GM12878 (cell line): ENCODE data around the gene GUCY2F.

Source experiments
- CTCF ChIP-seq, 3 experiments: IDR thresholded peaks in 2 of 3; conservative IDR thresholded peaks in 1 of 3; 2 replicates each; pipeline ENCODE4 v1.5.1; 2011; ENCODE audit warnings: low read depth in 3 of 3, low read length in 3 of 3, mild to moderate bottlenecking in 3 of 3, control low read depth in 2 of 3, moderate library complexity in 2 of 3, inconsistent platforms in 1 of 3, mixed read lengths in 1 of 3; ENCODE audit not compliant: control insufficient read depth in 2 of 3, insufficient read depth in 1 of 3; ENCODE audit errors: extremely low read depth in 1 of 3
- EZH2 ChIP-seq: IDR thresholded peaks from 2 replicates; pipeline ENCODE4 v1.6.1; 2012; ENCODE audit warnings: low read depth, mild to moderate bottlenecking, control low read depth, inconsistent platforms, low read length, borderline replicate concordance; ENCODE audit not compliant: control insufficient read depth
- KLF5 ChIP-seq: fragments of 450-650 bp; IDR thresholded peaks from 2 replicates; pipeline ENCODE4 v1.6.1; 2014; ENCODE audit warnings: mild to moderate bottlenecking; ENCODE audit not compliant: partially characterized antibody
- TAF1 ChIP-seq: IDR thresholded peaks from 2 replicates; pipeline ENCODE4 v1.6.1; 2011; ENCODE audit warnings: mild to moderate bottlenecking, low read depth, low read length, borderline replicate concordance
- ZBTB4 ChIP-seq: fragments of 450-650 bp; formaldehyde crosslinking; IDR thresholded peaks from 2 replicates; pipeline ENCODE4 v1.4.0; 2022; ENCODE audit warnings: mild to moderate bottlenecking, moderate library complexity
- ZNF217 ChIP-seq: fragments of 450-650 bp; IDR thresholded peaks from 2 replicates; pipeline ENCODE4 v1.6.1; 2017; ENCODE audit warnings: antibody characterized with exemption, mild to moderate bottlenecking
- ZZZ3 ChIP-seq: IDR thresholded peaks from 2 replicates; pipeline ENCODE4 v1.6.1; 2011; ENCODE audit warnings: low read depth; ENCODE audit not compliant: control insufficient read depth, insufficient read length

- TF ChIP-seq CTCF (IDR thresholded peaks at IDR 0.05 in 2 of 3, conservative IDR thresholded peaks at IDR 0.05 in 1 of 3; ENCODE audit: control insufficient read depth in 2 of 3, extremely low read depth in 1 of 3, insufficient read depth in 1 of 3, low read depth in 3 of 3, low read length in 3 of 3) = no peak
- TF ChIP-seq KLF5 = no peak
- TF ChIP-seq TAF1 = no peak
- TF ChIP-seq ZNF217 = no peak
- no peak for TF ChIP-seq ZZZ3
- no peak for TF ChIP-seq ZBTB4
- TF ChIP-seq EZH2 = no peak
These were observed 18.1 kb downstream of the GUCY2F start for GRCh38 chrX:109463784-109464183.
